ENCODE measurements around the gene ANLN. TPM values are rescaled to one million over a fixed set of nuclear protein-coding genes. Genes with fewer than 3 reads are reported as not detected.
"Not testable (repeated sequence)": the region's sequence is repeated elsewhere in the genome, so short reads cannot be mapped to it uniquely, and the experiment has no call there.

The ANLN gene
- total and polyA plus RNA-seq, 10 donors = 0.91 to 14.9 (median 3.2) TPM

GRCh38 chr7:36372156-36372555, 17.5 kb upstream of the ANLN start:
- Histone ChIP-seq H3K27ac (no peak overlapping the region), H3K27me3 (replicated peaks in 1 of 7) (peaks cover 0 to 16% (median 0%) of the 10 kb centered on the region in 7 donors), H3K36me3 (no peaks in the 10 kb centered on the region), H3K4me3 (no peak overlapping the region), H3K9me3 (no peaks in the 10 kb centered on the region), H3K4me1 (peaks cover 0 to 6% (median 5%) of the 10 kb centered on the region in 6 donors)
- intact Hi-C loops (cut with DNase I; ENCODE audit: low total_unique reads) = no loop called here
- TF ChIP-seq POLR2AphosphoS5 (IDR thresholded peaks at IDR 0.05) (no peak), POLR2A (IDR thresholded peaks at IDR 0.05) (no peak)
- TF ChIP-seq, protein P1, sequence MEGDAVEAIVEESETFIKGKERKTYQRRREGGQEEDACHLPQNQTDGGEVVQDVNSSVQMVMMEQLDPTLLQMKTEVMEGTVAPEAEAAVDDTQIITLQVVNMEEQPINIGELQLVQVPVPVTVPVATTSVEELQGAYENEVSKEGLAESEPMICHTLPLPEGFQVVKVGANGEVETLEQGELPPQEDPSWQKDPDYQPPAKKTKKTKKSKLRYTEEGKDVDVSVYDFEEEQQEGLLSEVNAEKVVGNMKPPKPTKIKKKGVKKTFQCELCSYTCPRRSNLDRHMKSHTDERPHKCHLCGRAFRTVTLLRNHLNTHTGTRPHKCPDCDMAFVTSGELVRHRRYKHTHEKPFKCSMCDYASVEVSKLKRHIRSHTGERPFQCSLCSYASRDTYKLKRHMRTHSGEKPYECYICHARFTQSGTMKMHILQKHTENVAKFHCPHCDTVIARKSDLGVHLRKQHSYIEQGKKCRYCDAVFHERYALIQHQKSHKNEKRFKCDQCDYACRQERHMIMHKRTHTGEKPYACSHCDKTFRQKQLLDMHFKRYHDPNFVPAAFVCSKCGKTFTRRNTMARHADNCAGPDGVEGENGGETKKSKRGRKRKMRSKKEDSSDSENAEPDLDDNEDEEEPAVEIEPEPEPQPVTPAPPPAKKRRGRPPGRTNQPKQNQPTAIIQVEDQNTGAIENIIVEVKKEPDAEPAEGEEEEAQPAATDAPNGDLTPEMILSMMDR (IDR thresholded peaks at IDR 0.05 in 8 of 11, conservative IDR thresholded peaks at IDR 0.05 in 3 of 11) = no peak
- no peak for DNase-seq
- WGBS, 5 donors = 62 to 87% (median 75%) methylated on average over 4 of the region's 4 CpGs

- WGBS, 5 donors = 58 to 82% (median 67%) methylated on average over 5 to 7 of the region's 7 CpGs
- DNase-seq, H3K36me3 ChIP-seq: not testable (repeated sequence)
These were observed 11.1 kb upstream of the ANLN start for GRCh38 chr7:36378555-36378954.

GRCh38 chr7:36379831-36380504, 9.7 kb upstream of the ANLN start:
- DNase-seq = no peak
- Histone ChIP-seq H3K9me3 (peaks cover 0 to 4% (median 0%) of the 10 kb centered on the region in 8 donors), H3K27me3 (replicated peaks in 1 of 7) (peaks cover 0 to 8% (median 0%) of the 10 kb centered on the region in 7 donors), H3K36me3 (no peaks in the 10 kb centered on the region), H3K27ac (no peak overlapping the region), H3K4me1 (no peaks in the 10 kb centered on the region), H3K4me3 (no peak overlapping the region)
- 82 to 93% (median 83%) methylated on average over 2 of the region's 2 CpGs for WGBS, 5 donors
- no peak for TF ChIP-seq POLR2AphosphoS5 (IDR thresholded peaks at IDR 0.05)
- no peak for TF ChIP-seq POLR2A (IDR thresholded peaks at IDR 0.05)
- TF ChIP-seq, protein P1 (IDR thresholded peaks at IDR 0.05 in 8 of 11, conservative IDR thresholded peaks at IDR 0.05 in 3 of 11) = no peak
- intact Hi-C loops (cut with DNase I; ENCODE audit: low total_unique reads) = no loop called here

More at GRCh38 chr7:36378555-36378954, 11.1 kb upstream of the ANLN start:
- intact Hi-C loops (cut with DNase I; ENCODE audit: low total_unique reads); H3K9me3 ChIP-seq; H3K27ac ChIP-seq; H3K27me3 ChIP-seq (replicated peaks in 1 of 7); H3K4me3 ChIP-seq; H3K4me1 ChIP-seq: not testable (repeated sequence)

DNA sequence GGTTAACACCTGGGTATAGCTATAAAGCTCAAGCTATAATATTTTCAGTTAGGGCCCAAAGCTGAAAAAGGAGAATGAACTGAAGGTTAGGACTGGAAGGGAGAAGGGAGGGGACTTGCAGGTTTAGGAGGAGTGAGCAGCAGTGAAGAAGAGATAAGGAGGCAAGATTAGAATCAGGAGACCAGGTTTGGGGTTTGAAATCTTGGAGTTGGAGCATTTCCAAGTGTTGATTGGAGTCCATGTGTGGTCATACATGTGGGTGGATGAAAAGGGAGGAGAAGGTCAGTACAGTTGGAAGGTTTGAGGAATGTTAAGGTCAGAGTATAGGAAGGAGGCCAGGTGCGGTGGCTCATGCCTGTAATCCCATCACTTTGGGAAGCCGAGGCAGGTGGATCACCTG, 8.6 kb upstream of the ANLN start:
- Histone ChIP-seq H3K27me3 (replicated peaks in 1 of 7) (peaks cover 0 to 8% (median 0%) of the 10 kb centered on the region in 7 donors), H3K36me3 (no peaks in the 10 kb centered on the region), H3K9me3 (peaks cover 0 to 4% (median 0%) of the 10 kb centered on the region in 8 donors), H3K4me3 (no peak overlapping the region), H3K27ac (no peak overlapping the region), H3K4me1 (no peaks in the 10 kb centered on the region)
- WGBS, 5 donors = 90 to 94% (median 90%) methylated on average over 2 of the region's 2 CpGs
- no peak for TF ChIP-seq POLR2A (IDR thresholded peaks at IDR 0.05)
- TF ChIP-seq, protein P1 (IDR thresholded peaks at IDR 0.05 in 8 of 11, conservative IDR thresholded peaks at IDR 0.05 in 3 of 11) = no peak
- no peak for TF ChIP-seq POLR2AphosphoS5 (IDR thresholded peaks at IDR 0.05)
- no peak for DNase-seq
- intact Hi-C loops (cut with DNase I; ENCODE audit: low total_unique reads) = no loop called here

- H3K9me3 ChIP-seq; intact Hi-C loops (cut with DNase I; ENCODE audit: low total_unique reads); H3K36me3 ChIP-seq; H3K4me1 ChIP-seq; DNase-seq; H3K27ac ChIP-seq; H3K4me3 ChIP-seq; H3K27me3 ChIP-seq (replicated peaks in 1 of 7): not testable (repeated sequence)
- 88 to 100% (median 96%) methylated on average over 3 of the region's 3 CpGs for WGBS, 5 donors
These were observed 6.4 kb upstream of the ANLN start for GRCh38 chr7:36383284-36383683.

DNA sequence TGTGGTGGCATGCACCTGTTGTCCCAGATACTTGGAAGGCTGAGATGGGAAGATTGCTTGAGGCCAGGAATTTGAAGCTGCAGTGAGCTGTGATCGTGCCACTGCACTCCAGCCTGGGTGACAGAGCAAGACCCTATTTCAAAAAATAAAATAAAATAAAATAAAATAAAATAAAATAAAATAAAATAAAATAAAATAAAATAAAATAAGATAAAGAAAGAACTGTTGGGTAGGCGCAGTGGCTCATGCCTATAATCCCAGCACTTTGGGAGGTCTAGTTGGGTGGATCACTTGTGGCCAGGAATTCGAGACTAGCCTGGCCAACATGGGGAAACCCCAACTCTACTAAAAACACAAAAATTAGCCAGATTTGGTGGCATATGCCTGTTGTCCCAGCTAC, 4.0 kb upstream of the ANLN start:
- H3K9me3 ChIP-seq; H3K27me3 ChIP-seq (replicated peaks in 1 of 7); DNase-seq; H3K27ac ChIP-seq; H3K4me3 ChIP-seq; intact Hi-C loops (cut with DNase I; ENCODE audit: low total_unique reads); H3K36me3 ChIP-seq: not testable (repeated sequence)
- peaks cover 7 to 18% (median 11%) of the 10 kb centered on the region in 6 donors for H3K4me1 ChIP-seq
- WGBS, 5 donors = 86 to 100% (median 93%) methylated on average over 3 of the region's 3 CpGs
